GM04504 (cell line): ENCODE data around the gene NFKB2.

Experiments used
- DNase-seq: peaks from one replicate; pipeline ENCODE4 v3.0.0-alpha.2; 2012; ENCODE audit warnings: low read depth

The NFKB2 gene

DNA sequence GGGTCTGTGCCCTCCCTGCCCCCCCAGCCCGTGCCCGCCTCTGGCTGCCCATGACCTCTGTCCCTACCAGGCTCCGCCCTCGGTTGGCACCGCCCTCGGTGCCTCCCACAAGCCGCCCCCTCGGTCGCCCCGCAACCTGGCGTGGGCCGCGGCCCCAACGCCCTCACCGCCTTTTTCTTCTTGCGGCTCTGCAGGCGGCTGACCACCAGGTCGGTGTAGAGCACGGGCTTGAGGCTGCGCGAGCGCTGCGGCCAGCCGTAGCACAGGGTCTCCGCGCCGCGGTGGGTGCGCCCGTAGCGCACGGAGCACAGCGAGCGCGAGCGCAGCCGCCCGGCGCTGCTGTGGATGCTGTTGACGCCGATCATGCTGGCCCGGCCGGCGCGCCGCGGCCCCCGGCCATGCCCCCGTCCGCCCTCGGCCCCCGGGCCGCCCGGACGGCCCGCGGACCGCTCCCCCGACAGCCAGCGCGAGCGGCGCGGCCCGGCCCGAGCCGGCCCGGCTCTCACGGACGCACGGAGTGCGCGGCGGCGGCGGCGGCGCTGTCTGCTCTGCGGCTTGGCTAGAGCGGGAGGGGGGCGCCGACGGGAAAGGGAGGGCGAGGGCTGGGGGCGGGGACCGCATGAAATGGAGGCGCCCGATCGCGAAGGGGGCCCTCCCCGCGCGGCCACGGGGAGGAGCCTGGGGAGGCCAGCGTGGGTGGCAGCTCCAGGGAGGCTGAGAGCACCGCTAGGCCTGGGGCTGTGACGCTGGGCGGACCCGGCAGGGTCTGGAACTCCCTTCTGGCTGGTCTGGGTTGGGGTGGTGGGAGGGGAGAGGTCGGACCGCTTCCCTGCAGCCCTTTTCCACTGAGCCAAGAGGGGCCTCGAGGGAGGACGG lies 13.5 kb downstream of the NFKB2 start:
- no peak for DNase-seq

DNA sequence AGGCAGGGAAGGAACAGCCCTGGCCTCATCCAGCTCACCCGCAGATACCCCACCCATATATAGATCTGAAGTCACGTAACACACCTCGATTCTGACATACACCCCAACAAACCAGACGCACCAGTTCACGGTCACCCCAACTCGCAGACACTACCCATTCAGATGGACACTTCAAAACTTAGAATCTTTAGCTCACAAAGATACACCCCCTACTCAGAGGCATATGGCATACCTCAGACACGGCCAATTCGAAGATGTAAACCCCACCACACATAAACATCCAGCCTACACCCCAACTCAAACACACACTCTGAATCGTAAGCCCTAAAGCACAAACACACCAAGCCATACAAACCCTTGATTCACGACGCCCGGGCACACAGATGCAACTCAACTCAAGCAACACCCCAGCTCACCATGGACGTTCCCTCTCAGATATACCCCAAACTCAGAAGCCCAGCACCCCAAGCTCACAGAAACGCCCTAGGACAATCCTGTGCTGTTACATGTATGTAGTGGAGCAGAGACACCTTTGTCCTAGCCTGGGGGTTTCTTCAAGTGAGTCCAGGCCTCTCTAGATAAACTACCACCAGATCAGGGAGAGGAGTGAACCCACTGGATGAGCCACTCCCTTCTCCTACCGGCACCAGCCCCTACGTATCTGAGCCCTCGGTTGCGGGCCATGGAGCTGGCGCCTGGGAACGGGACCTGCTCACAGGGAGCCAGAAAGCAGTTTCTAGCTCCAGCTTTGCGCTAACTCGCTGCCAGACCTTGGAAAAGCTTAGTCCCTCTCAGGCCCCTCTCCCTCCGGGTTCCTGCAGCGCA lies 14.3 kb downstream of the NFKB2 start:
- DNase-seq, result no peak

DNA sequence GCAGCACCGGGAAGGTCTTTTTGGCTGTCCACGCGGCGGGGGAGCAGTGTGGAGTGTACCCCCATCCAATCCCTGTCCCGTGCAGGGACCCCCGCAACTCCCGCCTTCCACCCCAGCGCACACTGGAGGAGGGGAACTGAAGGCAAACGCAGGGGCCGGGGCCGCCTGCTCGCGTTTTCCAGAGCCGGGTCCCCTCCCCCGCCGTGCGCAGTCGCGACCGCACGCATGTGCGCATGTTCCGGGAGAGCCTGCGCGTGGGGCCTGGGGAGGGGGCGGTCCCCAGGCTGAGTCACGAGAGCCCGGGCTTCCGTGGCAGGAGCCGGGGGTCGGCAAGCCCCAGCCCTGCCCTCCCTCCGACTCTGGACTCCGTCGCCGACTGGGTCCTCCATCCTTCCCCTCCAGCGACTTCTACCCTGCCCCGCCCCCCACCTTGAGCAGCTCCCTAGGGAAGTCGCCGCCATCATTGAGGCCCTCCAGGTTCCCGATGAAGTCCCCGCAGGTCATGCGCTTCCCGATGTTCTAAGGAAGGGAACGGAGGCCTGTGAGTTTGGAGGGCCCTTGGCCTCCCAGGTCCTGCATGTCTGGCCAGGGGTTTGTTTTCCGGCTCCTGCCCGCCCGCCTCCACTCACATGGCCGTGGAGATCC lies 15.0 kb downstream of the NFKB2 start:
- DNase-seq, result no peak

DNA sequence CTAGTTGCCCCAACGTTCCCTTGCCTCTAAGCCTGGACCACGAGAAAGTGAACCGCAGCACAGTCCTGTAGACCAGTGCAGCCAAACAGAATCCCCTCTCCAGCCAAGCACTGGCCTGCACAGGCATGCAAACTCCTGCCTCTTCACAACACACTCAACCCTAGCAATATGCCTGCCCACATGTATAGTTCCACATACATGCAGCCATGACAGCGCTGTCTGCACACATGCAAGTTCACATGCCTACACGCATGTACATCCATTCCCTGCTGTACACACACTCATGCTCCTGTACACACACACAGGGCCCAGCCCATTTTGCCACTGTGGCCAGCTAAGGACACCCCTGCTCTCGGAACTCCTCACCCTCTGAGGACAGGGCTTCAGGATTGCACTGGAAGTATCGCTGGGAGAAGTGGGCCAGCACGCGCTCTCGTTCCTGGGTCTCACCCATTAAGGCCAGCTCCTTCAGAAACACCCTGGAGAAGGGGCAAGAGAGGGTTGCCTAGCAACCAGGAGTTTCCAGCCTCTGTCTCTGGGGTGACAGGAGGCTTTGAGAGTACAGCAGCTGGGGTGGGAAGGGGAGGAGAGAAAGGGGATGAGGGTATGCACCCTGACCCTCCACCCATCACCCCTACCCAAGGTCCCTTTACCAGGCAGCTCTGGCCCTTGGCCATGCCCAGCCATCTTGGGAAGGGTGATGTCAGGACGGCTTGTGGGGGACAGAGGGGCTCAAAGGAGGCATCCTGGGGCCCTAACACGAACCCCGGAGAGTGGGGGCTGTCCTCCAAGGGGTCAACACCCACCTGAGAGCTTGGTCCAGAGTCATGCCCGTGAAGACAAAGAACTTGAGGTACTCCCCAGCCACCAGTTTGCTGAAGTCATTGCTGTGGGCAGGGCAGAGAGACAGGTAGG lies 16.1 kb downstream of the NFKB2 start:
- no peak for DNase-seq

DNA sequence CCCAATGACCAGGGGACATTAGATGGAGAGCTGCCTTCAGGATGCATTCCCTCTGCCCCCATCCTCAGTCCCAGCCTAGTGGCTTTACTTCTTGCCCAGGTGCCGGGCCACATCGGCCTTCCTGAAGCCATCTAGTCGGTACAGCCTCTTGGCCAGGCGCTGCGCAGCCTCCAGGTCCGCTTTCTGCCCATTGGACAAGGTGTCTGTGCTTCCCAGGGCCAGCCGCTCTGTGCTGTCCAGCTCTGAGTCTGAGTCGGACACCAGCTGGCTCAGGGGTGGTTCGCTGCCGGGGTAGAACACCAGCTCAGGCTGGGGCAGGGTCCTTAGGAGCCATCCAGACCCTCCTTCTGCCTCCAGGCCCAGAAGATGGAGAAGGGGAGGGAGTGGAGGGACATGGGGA lies 16.8 kb downstream of the NFKB2 start:
- no peak for DNase-seq

DNA sequence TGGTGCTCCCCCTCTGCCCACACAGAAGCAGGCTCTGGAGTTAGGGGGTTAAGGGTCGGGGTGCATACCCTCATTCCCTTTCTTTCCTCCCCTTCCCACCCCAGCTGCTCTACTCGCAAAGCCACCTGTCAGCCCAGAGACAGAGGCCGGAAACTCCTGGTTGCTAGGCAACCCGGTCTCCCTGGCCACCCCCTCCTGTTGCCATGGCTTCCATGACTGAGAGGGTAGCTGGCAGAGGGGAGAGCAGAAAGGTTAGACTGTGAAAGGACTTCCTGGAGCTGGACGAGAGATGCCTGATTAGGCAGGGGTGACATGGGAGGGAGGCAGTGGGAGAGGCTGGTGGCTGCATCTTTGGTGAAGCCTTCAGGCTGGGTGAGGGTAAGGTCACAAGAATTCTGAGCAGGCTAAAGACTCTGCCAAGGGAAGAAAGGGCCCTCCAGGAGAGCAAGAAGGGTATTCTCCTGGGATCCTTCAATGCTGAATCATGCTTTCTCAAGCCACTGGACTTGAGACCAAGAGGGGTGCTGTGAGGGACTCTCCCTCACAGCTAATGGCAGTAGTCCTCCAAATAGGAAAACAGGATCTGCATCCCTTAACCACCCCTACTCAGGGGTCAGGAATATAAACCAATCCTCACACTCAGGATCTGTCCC lies 17.7 kb downstream of the NFKB2 start:
- DNase-seq, result no peak

DNA sequence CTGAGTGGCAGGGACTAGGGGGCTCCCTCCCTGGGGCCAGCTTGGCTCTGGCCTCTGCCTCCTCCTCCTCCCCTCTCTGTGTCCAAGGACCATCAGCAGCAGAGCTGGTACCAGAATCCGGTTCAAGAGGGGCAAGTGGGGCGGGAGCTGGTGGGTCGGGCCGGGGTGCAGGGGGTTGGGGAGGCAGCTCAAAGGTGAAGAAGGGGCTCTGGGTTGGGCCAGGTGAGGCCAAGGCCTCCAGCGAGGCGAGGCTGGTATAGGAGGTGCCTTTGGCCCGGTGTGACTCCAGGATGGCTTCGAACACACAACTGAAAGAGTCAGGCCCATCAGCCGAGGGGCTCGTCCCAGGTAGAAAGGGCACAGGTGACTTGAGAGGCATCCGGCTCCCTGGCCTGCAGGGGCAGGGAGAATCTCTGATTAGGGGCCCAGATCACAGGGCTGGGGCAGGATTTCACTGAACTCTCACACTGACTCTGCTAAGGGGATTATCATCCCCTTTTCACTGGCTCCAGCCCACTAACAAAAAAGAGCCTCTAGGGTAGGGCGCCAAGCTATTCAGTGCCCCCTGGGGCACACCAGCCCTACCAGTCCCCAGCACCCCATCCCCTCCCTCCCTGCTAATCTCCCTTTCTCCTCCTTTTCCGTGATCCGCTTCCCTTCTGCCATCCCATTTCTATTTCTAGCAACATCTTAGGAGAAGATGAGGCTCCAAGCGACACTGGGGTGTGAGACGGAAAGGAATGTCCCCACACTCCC lies 18.5 kb downstream of the NFKB2 start:
- DNase-seq, result no peak

DNA sequence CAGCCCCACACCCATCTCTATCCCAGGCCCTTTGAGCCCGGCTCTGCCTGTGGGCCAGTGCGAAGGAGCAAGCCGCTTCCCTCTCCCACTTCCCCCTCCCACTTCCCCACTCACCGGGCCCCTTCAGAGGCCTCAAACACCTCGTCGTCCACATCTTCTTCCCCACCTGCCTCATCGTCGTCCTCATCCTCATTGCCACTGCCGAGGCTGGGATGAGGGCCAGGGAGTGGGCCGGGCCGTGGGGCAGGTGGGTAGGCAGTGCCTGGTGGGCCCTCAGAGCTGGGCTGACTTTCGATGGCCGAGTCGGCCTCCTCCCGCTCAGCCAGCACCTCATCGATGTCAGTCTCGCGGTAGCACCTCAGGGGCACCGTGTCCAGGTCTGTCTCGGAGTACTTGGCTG lies 19.2 kb downstream of the NFKB2 start:
- no peak for DNase-seq

DNA sequence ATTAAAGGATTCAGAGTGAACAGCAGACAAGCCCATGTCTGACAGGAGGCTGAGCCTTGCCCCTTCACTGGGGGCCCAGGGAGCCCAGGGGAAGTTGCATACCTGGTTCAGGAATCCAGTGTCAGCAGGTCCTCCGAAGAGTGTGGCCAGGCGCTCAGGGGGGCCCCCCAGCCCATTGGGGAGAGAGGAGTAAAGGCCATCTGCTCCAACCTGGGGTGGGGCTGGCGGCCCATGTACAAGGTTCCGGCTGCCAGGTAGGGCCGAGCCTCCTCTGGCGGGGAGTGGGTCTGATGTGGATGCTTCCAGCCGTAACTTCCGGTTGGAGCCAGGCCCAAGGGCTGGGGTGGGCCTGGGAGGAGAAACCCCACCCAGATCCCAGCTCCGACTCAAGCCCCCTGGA lies 20.8 kb downstream of the NFKB2 start:
- no peak for DNase-seq

DNA sequence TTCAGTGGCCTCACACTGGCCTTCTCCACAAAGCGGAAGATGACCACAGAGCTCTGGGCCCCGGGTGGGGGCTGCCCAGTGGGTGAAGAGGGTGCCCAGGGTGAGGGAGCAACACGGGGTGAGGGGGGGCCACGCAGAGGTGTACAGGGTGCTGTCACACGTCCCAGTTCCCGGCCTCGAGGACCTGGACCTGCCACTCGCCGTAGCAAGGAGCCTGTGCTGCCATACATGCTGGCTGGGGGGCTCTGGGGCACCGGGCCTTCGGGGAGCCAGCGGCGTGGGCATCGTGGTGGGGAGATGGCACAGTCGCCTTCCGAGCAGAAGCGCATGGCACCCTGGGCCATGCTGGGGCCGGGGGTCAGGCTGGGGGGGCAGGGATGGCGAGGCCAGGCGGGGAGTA lies 21.2 kb downstream of the NFKB2 start:
- no peak for DNase-seq

DNA sequence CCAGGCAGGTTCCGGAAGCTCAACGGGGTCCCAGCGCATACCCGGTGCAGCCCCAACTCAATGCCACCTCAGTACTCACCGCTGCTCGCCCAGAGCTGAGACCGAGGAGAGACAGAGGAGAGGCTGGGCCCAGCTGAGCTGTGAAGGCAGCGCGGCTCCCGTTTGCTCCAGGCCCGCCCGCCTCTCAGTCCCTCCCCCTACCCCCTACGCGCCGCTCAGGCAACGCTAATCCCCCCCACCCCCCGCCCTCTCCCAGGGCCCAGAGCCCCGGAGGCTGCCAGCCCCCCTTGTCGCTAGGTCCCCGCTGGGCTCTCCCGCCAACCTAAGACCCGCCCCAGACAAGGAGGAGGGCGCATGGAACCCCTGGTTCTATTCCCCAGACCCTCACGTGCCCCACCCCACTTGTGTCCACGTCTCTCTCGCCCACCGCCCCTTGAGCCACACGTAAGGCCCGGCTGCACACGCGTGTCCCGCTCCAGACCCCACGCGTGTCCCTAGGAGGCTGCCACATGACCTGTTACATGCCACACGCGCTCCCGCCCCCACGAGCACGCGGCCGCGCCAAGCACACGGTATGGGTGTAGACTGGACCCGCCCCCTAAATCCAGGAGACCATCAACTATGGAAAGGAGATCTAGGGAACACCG lies 23.2 kb downstream of the NFKB2 start, which contains the start of gene PSD:
Gene PSD (minus strand): TSS at position 164 of the 647 bp plus-strand sequence. CDS start 1,747 bp downstream, outside the sequence.
- no peak for DNase-seq

DNA sequence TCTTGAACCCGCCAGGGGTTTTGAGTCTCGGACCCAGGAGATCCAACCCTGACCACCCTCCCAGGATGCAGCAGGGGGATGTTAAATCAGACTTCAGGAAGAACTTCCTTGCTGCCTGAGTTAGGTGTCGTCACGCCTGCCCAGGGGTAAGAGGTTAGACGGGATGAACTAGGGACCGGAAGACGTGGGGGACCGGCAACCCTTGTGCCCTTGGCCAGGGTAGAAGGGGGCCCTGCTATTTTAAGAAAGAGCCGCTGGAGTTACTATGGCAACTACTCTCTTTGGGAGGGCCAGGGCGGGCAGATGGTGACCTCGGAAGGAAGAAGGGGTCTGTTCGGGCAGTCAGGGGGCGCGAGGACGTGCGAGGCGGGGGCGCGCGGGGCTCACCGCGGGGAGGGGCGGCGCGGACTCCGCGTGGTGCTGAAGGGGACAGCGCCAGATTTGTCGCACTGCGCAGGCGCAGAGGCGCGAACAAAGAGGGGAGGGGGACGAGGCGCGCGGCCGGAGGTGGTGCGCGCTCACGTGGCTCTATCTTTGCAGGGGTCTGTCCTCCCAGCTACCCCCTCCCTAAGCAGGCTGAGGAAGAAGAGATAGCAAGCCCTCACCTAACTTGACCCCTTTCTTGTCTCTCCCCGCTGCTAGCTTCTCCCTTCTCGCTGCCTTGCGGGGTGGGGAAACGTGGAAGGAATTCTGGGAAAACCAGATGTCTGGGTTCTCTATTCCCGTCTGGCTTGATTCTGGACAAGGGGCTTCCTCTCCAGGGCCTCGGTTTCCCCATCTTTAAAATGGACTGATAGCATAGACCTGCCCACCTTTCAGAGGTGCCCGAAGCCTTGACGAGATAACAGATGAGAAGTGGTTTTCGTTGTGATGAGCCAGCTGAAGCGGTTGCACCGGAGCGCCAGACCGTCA lies 24.0 kb downstream of the NFKB2 start:
- DNase-seq, result no peak

DNA sequence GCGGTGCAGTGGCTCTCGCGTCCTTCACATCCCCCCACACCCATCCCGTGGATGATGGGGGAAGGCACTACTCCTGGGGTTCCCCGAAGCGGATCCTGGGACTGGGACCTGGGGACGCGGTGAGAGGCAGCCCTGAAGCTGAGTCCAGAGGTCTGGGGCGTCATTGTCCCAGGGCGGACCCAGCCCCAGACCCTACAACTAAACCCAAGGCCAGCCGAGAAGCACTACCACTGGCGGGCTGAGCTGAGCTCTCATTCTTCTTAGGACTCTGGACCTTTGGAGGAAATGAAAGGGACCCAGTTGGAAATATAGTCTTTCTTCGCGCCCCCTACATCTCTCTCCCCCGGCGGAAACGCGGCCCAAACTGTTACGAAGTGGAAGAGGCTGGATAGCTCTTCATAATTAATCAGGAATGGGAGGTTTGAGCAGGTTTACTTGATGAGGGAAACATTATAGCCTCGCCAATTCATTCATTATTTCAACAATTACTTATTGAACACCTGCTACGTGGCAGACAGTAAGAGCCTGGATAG lies 24.7 kb downstream of the NFKB2 start:
- DNase-seq, result no peak

DNA sequence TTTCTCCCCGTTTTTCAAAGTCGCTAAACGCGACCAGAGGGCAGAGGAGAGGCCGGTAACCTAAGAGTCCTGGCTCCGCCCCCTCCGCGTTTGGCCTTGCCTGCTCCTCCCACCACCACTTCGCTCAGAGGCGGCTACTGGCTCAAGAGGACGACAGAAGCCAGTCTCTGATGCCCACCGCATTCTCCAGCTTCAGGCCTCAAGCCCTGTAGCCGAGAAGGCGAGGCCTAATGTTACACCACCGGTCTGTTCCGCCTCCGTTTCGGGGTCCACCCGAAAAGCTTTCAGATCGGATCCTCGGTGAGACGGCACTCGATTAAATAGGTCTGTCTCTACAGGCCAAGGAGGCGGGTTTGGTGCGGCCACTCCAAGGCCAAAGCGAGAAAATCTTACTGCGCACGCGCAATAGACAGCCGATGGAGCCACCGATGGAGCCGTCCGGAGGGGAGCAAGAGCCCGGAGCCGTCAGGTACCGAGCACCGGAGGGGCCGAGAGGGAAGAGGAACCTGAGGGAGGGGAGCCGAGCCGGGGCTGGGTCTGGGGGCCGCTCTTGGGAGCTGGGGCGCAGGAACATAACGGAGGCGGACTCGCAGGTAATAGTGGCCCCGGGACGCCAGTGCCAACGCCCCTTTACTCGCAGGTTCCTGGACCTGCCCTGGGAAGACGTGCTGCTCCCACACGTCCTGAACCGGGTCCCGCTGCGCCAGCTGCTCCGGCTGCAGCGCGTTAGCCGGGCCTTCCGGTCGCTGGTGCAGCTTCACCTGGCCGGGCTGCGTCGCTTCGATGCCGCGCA lies 25.4 kb downstream of the NFKB2 start, which contains the start of gene FBXL15:
Gene FBXL15 (plus strand): TSS at position 123 of the 793 bp plus-strand sequence. CDS start 294 bp downstream, at position 417.
- DNase-seq, result peak; percentile 95

DNA sequence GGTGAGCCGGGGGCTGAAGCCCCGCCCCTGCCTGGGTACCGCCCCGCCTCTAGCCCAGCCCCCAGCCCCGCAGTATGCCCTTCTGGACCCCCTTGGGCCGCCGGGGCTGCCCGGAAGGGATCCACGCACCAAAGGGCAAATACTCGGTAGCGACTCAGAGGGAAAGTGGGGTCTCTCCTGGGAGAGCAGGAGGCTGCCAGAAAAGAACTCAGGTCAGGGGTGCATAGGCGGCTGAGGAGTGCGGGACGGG lies 25.9 kb downstream of the NFKB2 start:
- no peak for DNase-seq

DNA sequence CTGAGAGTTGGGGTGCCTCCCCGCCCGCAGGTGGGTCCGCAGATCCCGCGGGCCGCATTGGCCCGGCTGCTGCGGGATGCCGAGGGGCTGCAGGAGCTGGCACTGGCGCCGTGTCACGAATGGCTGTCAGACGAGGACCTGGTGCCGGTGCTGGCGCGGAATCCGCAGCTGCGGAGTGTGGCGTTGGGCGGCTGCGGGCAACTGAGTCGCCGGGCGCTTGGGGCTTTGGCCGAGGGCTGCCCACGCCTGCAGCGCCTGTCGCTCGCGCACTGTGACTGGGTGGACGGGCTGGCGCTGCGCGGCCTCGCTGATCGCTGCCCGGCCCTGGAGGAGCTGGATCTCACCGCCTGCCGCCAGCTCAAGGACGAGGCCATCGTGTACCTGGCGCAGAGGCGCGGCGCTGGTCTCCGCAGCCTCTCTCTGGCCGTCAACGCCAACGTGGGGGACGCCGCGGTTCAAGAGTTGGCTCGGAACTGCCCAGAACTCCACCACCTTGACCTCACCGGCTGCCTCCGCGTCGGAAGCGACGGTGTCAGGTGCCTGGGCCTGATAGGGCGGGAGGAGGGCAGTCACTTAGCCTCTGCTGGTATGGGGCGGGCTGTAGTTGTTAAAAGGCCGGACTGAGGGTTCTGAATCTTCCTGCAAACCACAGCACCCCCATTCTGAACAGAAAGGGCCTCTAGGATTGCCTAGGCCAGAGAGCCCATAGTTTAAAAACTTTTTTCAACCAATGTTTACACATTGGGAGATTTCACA lies 26.4 kb downstream of the NFKB2 start:
- no peak for DNase-seq

DNA sequence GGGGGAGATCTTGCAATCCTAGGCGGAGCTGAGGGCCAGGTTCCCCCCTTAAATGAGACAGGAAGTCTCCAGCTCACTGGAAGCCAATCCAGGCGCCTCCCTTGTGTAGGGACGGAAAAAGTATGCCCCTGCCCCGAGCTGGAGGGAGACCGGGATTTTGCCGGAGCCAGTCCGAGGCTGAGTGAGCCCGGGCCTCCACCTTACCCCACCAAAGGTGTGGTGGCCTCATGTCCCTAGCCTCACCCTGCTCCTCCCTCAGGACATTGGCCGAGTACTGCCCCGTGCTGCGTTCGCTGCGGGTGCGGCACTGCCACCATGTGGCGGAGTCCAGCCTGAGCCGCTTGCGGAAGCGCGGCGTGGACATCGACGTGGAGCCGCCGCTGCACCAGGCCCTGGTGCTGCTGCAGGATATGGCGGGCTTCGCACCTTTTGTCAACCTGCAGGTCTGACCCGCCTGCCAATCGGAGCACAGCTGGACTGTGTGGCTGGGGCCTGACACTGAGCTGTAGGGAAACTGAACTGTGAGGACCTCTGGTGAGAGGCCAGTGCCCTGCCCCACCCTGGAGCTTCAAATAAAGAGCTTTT lies 27.1 kb downstream of the NFKB2 start:
- peak; percentile 46 for DNase-seq
